HG02759 (cell line): ENCODE measurements around the gene MSX1.
"Not testable (repeated sequence)": the region's sequence is repeated elsewhere in the genome, so short reads cannot be mapped to it uniquely, and the experiment has no call there.

Experiments
- ATAC-seq: cut with Tn5 transposase; IDR thresholded peaks from one replicate; pipeline ENCODE4 v1.9.1; 2021; ENCODE audit warnings: mild to moderate bottlenecking, moderate library complexity; ENCODE audit not compliant: unreplicated experiment

The MSX1 gene

DNA sequence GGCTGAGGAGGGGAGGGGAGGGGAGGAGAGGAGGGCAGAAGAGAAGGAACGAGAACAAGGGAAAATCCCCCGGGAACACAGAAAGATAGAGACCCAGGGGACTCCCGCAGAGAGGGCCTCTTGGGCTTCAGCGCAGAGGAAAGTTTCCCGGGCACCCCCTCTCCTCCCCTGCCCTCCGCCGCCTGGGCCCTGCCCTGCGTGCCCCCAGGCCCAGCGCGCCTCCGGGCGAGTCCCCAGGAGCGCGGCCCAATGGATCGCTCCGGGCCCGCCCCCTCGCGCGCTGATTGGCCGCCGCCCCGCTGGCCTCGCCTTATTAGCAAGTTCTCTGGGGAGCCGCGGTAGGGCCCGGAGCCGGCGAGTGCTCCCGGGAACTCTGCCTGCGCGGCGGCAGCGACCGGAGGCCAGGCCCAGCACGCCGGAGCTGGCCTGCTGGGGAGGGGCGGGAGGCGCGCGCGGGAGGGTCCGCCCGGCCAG lies at the start of gene MSX1:
Gene MSX1, plus strand, starts transcription at position 341 of the 474 bp plus-strand sequence. CDS start 235 bp downstream, outside the sequence.
- ATAC-seq, result peak; percentile 88

DNA sequence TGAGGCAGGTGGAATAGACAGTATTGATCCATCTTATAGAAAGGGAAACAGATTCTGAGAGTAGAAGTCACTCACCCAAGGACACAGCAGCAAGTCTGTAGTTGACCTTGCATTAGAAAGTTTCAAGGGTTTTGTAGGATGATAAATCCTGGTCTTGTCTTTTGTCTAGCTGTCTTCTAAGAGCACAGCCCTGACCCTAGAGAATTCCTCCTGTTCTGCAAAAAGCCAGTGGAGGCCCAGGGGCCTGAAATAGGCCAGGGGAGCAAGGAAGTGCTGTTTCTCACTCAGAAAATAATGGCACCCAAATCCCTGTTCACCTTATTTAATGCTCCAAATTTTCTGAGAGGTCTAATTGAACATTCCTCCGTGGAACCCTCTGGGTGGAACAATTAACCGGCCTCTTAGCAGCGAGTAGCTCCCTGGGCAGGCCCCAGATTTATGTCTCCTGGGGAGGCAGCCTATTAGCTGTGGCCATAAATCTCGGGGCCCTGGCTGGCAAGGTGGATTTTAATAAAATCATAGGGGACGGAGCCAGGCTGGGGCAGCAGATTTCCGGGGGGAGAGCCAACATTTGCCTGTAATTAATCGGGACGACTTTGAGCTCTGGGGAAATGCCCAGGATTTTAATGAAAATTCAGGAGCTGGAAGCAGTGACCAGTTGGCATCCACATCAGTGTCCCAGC lies 49.2 kb upstream of the MSX1 start:
- ATAC-seq, result no peak

DNA sequence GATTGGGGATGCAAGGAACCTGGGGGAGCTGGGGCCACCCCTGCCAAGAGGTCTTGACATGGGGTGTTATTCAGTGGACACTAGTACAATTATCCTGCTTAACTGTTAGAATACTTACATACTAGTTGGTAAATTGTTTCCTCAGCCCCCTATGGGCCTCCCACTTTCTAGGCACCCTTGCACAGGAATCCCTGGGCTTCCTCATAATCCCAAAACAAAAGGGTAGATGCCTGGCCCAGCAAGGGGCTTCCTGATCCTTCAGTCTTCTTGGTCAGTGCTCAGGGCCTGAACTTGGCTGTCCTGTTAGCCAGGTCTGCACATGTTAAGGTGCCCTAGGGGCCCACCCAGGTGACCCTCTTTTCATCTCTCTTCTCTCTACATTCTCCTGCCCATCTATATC lies 48.7 kb upstream of the MSX1 start:
- ATAC-seq, result no peak

DNA sequence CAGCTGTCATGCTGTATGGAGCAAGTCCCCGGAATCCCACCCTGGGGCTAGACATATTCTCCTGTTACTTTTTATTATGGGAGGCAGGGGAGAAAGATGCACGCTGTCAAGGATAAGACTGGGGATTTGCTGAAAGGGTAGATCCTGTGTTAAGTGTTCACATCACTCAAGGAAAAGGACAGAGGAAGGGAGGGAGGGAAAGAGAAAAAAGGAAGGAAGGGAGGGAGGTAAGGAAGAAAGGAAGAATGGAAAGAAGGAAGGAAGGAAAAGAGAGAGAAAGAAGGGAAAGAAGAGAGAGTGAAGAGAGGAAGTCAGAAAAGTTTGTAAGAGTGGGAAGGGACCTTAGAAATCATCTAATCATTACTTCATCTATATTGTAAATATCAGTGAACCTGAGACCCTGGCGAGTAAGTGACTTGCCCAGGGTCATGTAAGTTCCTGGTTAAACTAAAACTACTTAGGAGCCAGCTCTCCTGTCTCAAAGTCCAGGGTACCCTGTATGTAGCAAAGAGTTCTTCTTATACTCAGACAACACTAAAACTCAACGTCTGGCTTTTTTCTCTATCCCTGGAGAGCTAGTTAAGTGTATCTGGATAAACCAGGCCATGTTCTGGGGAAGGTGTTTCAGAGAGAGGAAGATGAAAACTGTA lies 47.2 kb upstream of the MSX1 start:
- no peak for ATAC-seq

DNA sequence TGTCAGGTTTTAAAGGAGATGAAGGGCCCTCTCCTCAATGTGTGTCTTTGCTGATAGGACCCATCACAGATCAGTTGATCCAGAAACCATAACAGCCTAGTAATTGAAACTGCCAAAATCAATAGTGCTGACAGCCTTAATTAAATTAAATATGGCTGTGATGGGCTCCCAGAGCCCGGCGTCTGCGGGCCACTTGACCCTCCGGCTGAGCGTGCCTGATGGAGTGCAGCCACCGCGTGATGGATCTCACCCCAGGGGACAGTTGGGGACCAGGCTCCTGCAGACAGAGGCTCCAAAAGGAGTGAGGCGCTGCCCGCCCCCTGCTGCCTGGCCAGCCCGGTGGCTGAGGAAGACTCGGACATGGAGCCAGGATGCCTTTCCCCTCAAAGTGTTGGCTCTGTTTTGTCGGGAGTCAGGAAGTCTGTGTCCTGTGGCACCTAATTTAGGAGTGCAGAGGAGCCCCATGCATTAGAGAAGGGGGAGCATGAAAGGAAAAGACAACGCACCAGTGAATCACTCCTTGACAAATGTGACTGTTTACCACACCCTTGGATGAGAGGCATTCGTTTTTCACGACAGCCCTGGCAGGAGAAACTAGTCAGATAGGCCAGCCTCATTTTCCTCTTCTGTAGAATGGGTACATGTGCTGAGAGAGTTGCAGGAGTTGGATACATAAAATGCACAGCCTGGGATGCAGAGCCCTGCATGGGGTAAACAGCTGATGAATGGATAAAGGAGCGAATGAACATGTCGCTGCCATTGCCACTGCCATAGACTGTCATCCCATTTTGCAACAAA lies 40.9 kb upstream of the MSX1 start:
- no peak for ATAC-seq

DNA sequence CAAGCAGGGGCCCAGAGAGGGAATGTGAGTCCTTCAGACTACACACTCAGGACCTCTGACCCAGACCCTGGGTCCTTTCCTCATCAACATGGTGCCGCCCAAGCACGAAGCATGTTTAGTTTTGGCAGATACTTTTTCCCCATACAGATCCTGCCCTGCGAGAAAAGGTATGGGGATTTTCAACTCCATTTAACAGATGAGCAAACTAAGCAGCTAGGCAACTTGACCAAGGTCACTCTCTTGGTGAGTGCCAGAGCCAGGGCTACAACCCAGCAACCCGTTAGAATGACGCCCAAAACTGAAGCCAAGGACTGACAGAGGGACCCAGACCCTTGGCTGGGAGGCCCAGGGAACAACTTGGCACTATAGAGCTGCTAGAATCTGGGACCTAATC lies 40.3 kb upstream of the MSX1 start:
- ATAC-seq, result no peak

DNA sequence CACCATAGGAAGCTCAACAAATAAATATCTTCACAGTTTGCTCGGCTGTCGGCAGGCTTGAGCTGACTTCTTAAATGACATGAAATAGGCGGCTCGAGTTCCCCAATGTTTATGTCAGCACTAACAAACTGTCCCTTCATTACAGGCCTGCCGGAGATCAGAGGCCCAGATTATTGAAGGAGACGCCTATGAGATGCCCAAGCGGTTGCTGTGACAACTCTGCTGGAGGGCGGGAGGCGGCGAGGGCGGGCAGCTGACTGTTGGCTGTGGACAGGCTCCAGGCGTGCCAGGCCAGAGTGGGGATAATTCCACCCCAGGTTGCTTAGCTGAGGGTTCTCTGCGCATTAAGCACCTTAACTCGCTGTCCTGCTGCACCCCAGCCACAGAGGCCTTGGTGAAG lies 39.2 kb upstream of the MSX1 start:
- ATAC-seq, result no peak

DNA sequence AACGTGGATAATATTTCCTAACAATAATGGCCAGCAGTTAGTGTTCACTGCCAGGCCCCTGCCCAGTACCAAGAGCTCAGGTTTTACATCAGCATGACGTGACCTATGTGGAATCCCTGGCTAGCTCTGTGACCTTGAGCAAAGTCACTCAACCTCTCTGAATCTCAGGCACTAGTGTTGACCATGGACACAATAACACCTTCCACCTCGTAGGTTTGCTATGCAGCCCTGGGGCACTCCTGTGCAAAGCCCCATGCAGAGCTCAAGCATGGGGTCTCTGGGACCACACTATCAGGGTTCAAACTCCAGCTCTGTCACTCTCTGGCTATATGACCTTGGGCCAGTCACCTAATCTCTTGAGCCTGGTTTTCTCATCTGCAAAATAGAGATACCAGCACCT lies 38.7 kb upstream of the MSX1 start:
- no peak for ATAC-seq

DNA sequence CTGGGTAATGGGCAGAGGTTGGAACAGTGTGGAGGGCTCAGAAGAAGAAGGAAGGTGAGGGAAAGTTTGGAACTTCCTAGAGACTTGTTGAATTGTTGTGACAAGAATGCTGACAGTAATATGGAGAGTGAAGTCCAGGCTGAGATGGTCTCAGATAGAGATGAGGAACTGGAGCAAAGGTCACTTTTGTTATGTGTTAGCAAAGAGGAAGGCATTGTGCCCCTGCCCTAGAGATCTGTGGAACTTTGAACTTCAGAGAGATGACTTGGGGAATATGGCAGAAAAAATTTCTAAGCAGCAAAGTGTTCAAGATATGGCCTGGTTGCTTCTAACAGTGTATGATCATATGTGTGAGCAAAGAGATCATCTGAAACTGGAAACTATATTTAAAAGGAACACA lies 37.9 kb upstream of the MSX1 start:
- no peak for ATAC-seq

DNA sequence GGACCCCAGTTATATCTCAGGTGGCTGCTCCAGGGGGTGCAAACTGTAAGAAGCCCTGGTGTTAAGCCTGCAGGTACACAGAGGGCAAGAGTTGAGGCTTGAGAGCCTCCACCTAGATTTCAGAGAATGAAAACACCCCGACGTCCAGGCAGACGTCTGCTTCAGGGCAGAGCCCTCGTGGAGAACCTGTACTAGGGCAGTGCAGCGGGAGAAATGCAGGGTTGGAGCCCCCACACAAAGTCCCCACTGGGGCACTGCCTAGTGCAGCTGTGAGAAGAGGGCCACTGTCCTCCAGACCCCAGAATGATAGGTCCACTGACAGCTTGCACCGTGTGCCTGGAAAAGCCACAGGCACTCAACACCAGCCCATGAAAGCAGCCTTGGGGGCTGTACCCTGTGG lies 37.2 kb upstream of the MSX1 start:
- ATAC-seq, result not testable (repeated sequence)

DNA sequence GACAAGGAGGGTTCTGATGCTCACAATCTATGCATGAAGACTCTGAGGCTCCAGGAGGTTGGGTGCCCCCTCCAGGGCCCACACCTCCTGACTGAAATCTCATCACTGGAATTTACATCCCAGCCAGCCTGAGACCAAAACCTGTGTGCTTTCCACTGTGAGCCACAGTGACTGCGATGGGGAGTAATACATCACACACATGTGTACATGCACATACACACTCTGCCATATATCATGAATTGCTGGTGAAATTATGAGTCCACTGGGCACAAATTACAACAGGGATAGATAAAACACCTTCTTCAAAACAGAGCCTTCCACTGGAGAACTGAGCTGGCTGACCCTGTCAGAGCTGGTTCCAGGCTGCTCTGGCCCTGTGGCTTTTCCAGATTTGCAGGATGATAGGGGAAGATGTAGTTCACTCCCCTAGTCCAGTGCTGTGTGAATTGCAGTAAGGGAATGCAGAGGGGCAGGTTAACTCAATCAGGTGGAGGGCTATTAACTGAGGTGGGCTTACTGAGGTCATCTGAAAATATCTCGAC lies 35.8 kb upstream of the MSX1 start:
- no peak for ATAC-seq

DNA sequence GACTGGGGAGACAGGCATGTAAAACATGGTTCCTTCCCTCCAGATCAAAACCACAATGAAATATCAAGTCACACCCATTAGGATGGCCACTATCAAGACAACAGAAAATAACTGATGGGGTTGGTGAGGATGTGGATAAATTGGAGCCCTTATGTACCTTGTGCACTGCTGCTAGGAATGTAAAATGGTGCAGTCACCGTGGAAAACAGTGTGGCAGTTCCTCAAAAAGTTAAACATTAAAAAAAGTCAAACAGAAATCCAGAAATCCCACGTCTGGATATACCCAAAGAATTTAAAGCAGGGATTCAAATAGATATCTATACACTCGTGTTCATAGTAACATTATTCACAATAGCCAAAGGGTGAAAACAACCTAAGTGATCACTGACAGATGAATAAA lies 35.2 kb upstream of the MSX1 start:
- no peak for ATAC-seq

DNA sequence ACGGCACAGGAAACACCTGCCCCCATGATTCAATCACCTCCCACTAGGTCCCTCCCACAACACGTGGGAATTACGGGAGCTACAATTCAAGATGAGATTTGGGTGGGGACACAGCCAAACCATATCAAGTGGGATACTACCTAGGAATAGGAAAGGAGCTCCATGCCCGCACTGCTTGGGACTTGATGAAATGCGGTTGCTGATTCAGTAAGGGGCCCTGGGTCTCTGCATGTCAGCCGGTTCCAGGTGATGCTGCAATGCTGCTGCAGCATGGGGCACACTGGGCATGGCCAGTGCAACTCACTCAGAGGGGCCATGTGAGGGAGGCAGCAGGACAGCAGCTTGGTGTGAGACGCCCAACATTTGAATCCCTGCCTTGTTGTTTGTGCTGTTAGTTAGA lies 34.0 kb upstream of the MSX1 start:
- ATAC-seq, result no peak

DNA sequence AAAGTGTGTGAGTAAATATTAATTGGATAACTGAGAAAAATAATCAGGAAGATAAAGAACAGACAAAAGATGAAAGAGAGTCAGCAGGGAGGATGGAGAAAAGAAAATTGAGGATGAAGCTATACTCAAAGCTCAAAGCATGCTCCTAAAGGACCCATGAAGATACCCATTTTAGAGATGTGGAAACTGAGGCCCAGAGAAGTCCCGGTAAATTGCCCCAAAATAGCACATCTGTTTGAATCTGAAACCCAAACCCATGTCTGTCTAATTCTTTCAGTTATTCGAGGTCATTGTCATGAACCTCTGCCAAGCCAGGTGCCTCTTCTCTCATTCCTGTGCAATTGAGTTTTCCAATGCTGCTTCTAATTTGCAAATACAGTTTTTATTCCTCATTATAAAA lies 29.6 kb upstream of the MSX1 start:
- no peak for ATAC-seq

DNA sequence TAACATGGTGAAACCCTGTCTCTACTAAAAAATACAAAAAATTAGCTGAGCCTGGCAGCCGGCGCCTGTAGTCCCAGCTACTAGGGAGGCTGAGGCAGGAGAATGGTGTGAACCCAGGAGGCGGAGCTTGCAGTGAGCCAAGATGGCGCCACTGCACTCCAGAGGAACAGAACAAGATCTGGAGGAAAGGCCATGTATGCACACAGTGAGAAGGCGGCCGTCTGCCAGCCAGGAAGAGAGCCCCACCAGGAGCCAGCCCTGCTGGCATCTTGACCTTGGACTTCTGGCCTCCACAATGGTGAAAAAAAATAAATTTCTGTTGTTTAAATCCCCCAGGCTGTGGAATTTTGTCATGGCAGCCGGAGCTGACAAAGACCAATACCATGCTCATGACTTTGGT lies 28.2 kb upstream of the MSX1 start:
- ATAC-seq, result no peak

DNA sequence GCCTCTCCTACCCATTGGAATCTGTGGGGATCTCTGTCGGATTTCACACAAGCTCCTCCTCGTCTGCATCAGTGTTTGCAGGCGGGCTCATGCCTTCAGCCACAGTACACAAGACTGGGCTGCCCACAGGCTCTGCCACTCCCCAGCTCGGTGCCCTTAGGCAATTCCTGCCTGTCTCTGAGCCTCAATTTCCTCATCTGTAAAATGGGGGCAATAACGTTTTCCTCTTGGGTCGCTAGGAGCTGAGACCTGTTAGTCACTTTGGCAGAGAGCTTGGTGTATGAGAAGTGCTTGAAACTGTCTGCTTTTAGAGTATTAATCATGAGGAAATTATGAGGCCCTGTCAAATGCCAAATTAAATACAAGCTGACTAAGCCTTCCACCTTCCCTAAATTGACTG lies 27.6 kb upstream of the MSX1 start:
- no peak for ATAC-seq

DNA sequence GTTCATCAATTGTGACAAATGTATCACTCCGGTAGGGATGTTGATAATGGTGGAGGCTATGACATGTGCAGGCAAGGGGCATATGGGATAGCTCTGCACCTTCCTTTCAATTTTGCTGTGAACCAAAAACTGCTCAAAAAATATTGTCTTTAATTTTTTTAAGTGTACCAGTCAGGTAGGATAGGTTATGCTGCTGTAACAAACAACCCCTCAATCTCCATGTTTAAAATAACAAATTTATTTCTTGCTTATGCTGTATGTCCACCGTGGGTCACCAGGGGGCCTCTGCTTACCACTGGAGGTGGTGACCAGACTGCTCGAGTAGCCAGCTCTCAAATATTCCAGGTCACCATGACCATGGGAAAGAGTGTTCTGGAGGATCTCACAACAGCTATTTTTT lies 23.4 kb upstream of the MSX1 start:
- no peak for ATAC-seq

DNA sequence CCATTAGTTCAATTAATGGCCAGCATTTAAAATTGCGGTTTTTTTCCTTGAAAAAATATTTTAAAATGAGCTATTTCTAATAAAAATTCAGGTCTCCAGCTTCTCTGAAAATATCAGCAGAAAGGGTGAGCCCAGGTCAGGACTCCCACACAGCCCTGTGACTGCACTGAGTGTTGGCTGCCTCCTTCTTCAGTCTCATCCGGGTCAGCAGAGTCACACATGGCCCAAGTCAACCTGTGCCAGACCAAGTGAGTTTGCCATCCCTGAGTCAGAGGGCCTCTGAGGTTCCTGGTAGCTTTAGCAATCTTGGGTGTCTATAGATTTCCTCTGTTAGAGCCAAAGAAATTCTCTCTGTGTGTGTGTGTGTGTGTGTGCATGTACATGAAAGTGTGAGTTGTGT lies 22.1 kb upstream of the MSX1 start:
- no peak for ATAC-seq

DNA sequence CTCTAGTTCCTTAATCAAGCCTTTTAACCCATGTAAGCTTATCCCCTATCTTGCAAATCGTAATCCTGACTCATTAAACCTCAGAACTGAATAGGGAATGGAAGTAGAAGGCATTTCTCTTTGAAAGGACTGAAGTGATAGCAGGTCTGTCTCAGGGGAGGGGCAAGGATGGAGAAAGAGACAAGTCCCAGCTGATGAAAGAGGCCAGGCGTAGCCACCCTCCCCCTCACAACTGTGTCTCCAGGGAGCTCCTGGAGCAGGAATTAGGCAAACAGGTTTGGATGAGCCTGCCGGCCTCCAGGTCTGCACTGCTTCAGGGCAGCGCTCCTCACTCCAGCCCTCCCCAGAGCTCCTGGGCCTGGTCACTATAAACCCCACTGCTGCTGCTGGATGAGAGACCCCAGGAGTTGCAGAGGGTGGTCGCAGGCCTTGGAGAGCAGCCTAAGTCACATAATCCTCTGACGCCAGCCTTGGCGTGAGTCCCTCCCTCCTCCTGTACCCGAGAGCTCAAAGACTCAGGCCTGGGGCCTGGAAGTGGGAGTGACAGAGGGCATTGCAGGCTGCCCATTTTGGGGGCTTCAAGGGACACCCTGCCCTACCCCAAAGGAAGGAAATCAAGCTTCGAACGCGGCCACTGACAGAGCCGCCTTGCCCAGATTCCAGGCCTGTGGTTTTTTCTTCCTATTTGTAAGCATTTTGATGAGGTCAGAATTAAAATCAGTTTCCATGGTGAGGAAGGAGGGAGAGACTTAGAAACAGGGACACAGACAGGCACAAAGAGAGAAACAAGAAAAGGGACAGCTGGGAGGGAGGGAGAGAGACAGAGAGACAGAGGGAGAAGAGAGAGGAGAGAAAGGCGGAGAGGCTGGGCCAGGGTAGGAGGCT lies 21.2 kb upstream of the MSX1 start:
- no peak for ATAC-seq

DNA sequence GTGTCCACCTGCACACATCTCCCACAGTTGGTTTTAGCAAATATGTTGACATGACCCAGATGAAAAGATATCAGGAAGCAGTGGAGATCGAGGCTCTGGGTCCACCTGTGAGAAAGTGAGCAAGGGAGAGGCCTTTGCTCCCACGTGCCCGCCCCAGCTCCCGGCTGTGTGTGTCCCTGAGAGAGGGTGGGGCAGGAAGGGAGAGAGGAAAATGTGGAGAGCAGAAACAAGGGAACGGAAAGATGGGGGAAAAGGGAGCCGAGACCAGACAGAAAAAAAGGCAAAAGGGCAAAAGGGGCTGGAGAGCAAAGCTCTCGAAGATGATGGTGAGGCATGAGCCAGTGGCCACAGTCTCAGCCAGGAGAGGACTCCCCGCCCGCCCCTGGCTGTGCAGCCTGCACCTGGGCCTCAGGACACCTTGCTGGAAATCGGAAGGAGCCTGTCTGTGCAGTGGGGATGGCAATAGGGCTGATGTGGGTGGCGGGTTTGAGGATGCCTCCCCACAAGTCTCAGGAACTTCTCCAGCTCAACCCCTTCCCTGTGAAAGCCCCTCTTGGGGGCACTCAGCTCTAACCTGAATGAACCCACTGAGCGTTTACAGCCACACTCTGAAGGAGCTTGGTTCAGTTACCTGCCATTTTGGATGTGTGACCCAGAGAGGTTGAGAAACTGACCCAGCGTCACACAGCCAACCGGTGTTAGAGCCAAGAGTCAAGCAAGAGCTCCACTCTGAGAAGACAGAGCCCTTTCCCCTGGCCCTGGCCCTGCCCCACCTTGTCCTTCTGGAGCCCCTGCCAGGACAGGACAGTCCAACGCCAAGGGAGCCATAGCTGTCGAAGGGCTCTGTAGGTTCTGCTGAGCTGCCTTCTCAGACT lies 20.3 kb upstream of the MSX1 start:
- ATAC-seq, result no peak
